ENCODE data around the gene HSPD1. TPM values are rescaled to one million over a fixed set of nuclear protein-coding genes. Genes with fewer than 3 reads are reported as not detected.
A peak's percentile ranks its signal among the peaks of the same experiment; 100 is the strongest.

Gene HSPD1
- total and polyA plus RNA-seq, 9 of the 15 experiments (the other 6 are each of a cell fraction or from before 2014, with no cell fraction given): 398 to 1,014 (median 622) TPM

DNA sequence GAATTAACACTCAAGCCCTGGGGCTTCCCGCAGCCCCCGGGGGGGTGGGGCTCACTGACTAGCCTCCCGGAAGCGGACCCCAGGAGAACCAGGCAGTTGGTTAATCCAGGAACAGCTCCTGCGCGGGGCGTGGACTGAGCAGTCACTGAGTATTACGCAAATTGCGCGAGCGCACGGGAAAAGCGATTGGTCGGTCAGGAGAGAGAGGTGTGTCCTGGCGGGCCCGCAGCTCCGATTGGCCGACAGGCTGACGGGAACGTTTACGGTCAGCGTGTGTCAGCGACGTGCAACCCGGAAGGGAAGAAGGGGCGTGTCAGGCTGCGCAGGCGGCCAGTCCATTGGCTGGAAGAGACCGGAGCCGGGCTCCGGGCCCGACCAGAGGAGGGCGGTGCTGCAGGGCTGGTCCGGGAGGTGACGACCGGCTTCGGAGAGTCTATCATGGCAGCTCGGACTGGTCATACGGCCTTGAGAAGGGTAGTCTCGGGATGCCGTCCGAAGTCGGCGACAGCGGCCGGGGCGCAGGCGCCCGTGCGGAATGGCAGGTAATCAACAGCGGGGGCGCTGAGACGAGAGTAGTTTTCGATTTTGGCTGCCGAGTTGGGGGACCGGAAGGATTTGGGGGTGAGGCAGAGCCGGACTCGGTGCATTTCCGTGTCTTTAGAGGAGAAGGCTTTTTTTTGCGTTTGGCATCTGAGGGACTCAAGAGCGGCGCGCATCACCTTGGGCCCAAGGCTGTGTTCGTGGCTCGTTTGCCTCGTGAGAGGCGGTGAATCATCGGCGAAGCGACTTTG lies 46.3 kb downstream of the HSPD1 start, which contains the start of gene COQ10B (continued):
- peak; percentile 89 for TF ChIP-seq MEIS2 (IDR thresholded peaks at IDR 0.05; ENCODE audit: partially characterized antibody)
- TF ChIP-seq, protein P1, sequence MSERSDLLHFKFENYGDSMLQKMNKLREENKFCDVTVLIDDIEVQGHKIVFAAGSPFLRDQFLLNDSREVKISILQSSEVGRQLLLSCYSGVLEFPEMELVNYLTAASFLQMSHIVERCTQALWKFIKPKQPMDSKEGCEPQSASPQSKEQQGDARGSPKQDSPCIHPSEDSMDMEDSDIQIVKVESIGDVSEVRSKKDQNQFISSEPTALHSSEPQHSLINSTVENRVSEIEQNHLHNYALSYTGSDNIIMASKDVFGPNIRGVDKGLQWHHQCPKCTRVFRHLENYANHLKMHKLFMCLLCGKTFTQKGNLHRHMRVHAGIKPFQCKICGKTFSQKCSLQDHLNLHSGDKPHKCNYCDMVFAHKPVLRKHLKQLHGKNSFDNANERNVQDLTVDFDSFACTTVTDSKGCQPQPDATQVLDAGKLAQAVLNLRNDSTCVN (CRISPR knock-in tag; IDR thresholded peaks at IDR 0.05): no peak
- TF ChIP-seq MEF2D (tag; conservative IDR thresholded peaks at IDR 0.05; ENCODE audit: low read depth): no peak
- TF ChIP-seq SUPT5H (IDR thresholded peaks at IDR 0.05): peak; percentile 92
- no peak for TF ChIP-seq SMAD4 (CRISPR knock-in tag; conservative IDR thresholded peaks at IDR 0.05)
- TF ChIP-seq, protein P2, sequence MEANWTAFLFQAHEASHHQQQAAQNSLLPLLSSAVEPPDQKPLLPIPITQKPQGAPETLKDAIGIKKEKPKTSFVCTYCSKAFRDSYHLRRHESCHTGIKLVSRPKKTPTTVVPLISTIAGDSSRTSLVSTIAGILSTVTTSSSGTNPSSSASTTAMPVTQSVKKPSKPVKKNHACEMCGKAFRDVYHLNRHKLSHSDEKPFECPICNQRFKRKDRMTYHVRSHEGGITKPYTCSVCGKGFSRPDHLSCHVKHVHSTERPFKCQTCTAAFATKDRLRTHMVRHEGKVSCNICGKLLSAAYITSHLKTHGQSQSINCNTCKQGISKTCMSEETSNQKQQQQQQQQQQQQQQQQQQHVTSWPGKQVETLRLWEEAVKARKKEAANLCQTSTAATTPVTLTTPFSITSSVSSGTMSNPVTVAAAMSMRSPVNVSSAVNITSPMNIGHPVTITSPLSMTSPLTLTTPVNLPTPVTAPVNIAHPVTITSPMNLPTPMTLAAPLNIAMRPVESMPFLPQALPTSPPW (CRISPR knock-in tag; IDR thresholded peaks at IDR 0.05): peak; percentile 74
- TF ChIP-seq ZNF699 (CRISPR knock-in tag; IDR thresholded peaks at IDR 0.05; ENCODE audit: insufficient replicate concordance): no peak
- peak; percentile 32 for TF ChIP-seq REST (IDR thresholded peaks at IDR 0.05; ENCODE audit: borderline replicate concordance)
- 0 out of 2 replicates have a peak, but pooled peaks have one; percentile 18 for TF ChIP-seq REST (CRISPR knock-in tag; IDR thresholded peaks at IDR 0.05; ENCODE audit: low read depth)
- no peak for TF ChIP-seq ZNF3 (CRISPR knock-in tag; IDR thresholded peaks at IDR 0.05)
- TF ChIP-seq JUND (IDR thresholded peaks at IDR 0.05; ENCODE audit: borderline replicate concordance, low read depth, low read length): peak; percentile 74
- TF ChIP-seq JUND (tag; IDR thresholded peaks at IDR 0.05; ENCODE audit: borderline replicate concordance, low read depth, low read length): no peak; the same call in 1 of the 3 replicates
- no peak for TF ChIP-seq BDP1 (IDR thresholded peaks at IDR 0.05; ENCODE audit: insufficient read depth, insufficient read length)

All from K562 (cell line).